Vagina (tissue), 2 donors: ENCODE measurements around the gene MT1F.

ENCODE experiments used
- CTCF ChIP-seq, 3 experiments: fragments of 450-650 bp in 2 of 3; fragments of 200-600 bp in 1 of 3; sonication (generic) in 1 of 3; IDR thresholded peaks; one replicate each; pipeline ENCODE4 v1.5.1; 2017 to 2019; ENCODE audit warnings: antibody characterized with exemption in 3 of 3, mild to moderate bottlenecking in 2 of 3, moderate library complexity in 2 of 3
- POLR2A ChIP-seq, 2 donors: fragments of 450-650 bp; IDR thresholded peaks; one replicate each; pipeline ENCODE4 v1.6.1; 2017; ENCODE audit warnings: antibody characterized with exemption in 2 of 2, mild to moderate bottlenecking in 2 of 2, moderate library complexity in 2 of 2
- POLR2AphosphoS5 ChIP-seq, 2 donors: sonication (generic); formaldehyde crosslinking; IDR thresholded peaks; one replicate each; pipeline ENCODE4 v1.9.0; 2017; ENCODE audit warnings: antibody characterized with exemption in 2 of 2, mild to moderate bottlenecking in 2 of 2, low read depth in 1 of 2; ENCODE audit not compliant: insufficient read depth in 1 of 2

DNA sequence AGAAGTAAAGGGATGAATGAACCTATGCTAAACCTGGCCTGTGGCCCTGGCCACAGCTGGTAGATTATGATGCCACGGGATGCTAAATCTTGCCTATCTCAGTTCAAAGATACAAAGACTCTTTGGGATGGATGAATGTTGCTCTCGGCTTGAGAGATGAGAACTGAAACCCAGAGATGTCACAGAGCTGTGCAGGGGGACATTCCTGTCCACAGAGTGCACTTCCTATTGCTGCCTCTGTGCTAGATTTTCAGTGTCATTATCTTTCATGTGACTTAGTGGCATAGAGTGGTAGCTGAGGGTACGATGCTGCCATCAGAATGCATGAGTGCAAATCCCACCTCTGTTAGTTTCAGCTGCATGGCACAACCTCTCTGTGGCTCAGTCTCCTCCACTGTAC lies 27.6 kb upstream of the MT1F start:
- TF ChIP-seq CTCF (IDR thresholded peaks at IDR 0.05) (no peak), POLR2AphosphoS5 (IDR thresholded peaks at IDR 0.05; ENCODE audit: insufficient read depth in 1 of 2, low read depth in 1 of 2) (no peak), POLR2A (IDR thresholded peaks at IDR 0.05) (no peak)
